Measurements from ENCODE around the gene LRRC53.

LRRC53 gene

DNA sequence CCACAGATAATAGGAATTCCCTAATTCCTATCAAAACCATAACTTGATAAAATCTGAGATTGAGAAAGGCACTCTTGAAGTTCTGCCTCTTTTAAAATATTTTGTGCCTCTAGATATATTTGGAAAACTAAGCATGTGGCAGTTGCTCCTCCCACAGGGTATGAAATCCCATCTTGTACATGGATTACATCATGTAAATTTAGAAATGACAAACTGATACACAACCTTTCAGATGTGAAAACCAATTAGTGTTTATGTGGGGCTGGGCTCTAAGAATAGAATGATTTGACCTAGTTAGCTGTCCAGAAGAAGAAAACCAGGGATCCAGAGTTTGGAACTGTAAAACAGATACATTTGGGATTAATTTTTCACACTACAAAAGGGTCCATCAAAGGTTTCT, 15.7 kb downstream of the LRRC53 start:
- DNase-seq (ENCODE audit: low read depth) = no peak

DNA sequence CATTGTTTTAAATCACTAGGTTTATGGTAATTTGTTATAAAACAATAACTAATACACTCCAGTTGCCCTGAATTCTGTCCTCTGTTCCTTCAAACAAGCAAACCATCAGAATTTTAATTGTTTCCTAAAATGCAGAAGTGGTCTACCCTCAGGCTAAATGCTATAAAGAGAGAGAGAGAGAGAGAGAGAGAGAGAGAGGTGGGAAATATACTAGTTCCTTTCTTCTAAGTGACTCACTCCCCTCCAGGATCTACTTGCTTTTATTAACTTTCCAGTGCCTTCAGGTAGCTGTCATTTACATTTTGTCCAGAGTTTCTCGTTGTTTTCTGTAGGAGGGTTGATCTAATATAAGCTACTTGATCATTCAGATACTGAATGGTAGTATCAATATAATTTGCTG, 26.4 kb downstream of the LRRC53 start:
- no peak for DNase-seq (ENCODE audit: low read depth)

DNA sequence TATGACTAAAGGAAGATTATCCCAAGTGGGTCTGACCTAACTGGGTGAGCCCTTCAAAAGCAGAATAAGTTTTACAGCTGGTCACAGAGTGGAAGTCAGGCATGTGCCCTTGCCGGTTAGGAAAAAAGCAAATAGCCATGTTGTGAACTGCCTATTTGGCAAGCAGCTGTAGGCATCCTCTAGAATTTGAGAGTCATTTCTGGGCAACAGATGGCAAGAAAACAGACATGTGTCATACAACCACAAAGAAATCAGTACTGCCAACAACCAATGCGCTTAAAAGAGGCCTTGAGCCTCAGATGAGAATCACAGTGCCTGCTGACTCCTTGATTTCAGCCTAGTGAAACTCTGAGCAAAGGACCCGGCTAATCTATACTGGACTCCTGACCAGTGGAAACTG, 26.8 kb downstream of the LRRC53 start:
- DNase-seq (ENCODE audit: low read depth) = no peak

DNA sequence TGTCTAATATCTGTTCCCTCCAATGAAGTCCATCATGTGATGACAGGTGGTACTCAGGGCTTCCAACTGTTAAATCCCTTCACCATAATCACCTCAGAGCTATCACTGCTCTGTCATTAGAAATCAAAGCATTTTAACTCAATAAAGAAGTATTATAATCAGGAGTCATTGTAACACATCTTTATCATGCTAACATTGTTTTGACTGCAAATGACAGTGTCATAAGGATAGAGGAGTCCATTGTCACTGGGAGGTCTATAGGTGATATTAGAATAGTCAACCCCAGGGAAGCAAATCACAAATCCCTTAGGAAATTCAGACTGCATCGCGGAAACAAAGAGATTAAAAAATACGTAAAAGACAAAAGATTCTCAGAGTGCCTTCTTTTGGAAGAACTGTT, 30.8 kb downstream of the LRRC53 start:
- no peak for DNase-seq (ENCODE audit: low read depth)

DNA sequence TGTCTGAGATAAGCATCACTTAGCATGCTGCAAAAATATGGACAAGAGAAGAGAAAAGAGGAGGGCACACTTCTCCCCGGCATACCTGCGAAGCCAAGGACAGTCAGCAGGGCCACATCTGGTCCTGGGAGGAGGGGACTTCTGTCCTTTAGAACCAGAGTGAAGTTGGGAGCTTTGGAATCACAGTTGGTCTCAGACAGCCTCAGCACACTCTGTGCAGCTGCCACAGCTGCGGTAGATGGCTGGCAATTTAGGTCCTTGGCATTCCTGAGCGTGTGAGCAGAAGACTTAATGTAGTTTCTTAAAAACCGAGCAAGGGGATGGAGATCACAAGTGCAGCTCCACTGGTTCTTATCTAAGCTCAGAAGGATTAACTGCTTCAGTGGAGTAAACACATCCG, 32.3 kb downstream of the LRRC53 start:
- no peak for DNase-seq (ENCODE audit: low read depth)

DNA sequence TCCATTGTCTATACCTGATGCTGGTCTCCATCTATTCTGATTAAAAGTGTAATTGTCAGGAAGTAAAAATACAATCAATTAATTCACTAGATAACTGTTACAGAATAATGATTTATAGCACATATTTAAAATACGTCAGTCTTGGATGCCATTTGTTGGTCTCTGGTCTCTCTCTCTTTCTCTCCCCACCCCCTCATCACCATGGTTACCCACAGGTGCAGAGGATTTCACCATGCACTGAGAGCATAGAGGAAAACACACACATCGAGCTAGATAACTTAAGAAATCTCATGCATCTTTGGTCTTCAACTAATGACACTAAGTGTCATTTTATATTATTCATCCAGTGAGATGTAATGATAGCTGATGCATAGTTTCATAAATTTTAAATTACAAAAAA, 33.4 kb downstream of the LRRC53 start:
- DNase-seq (ENCODE audit: low read depth) = no peak

DNA sequence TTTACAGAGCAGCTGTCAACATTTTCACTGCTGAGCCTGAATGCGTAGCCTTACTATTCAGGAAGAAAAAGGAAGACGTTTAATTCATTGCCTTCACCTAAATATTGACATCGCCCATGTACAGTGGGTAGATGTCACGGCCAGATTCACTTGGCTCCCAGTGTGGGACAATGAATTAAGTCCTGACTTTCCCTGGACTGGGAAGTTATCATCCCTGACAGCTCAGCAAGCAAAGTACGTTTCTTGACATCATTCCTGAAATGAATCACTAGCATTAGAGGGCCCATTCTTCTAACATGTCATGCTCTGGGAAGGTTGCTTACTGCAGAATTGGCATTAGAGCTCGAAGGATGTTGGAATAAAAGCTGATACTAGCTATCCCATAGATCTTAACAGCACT, 37.8 kb downstream of the LRRC53 start:
- DNase-seq (ENCODE audit: low read depth) = no peak

DNA sequence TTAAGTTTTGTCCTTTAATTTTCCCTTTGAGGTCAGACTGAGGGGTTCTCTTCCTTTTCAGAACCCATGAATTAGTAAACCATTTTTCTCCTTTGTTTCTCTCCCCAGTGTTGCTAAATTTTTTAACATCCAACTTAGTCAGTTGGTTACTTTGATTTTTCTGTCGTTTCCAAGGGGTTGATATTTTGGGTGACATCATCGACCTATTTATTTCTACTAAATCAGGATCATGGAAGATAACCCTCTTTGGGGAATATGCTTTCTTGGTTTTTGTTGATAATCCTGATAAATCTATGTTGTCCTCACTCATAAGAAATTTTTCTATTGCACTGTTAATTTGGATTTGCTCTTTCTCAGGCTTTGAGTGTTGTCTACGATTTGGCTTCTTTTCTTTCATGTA, 40.9 kb downstream of the LRRC53 start:
- DNase-seq (ENCODE audit: low read depth) = no peak

DNA sequence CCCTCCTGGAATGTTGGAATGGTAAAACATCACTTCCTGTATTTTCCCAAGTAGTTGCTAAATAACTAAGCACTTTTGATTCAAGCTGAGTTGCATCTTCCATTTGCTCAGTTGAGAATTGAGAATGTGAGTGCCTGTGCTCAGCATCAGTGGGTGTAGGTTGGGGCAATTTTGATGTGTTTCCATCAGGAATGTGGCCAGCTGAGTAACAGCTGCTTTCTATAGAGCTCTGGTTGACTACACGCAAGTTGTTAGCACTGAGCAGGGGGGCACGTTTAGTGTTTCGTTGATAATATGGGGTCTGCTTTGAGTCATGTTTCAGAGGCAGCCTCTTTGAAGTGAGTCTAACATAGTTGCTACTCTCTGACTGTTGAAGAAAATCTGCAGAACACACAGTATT, 41.5 kb downstream of the LRRC53 start:
- no peak for DNase-seq (ENCODE audit: low read depth)

DNA sequence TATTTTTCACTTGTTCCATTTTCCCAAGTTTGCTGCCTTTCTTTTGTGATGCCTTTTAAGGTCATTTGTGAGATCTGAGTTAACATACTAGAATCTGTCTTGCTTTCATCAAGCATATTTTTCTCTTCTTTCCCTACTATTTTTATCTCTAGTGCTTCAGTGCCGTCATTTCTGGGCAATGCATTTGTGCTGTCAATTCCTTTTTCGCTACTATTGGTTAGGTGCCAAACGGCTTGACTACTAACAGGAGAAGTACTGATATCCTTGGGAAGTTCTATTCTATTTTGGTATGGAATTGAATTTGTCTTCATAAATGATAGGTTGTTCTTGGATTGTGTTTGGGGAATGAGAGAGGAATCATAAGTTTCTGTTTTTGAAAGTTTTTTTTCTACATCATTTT, 42.2 kb downstream of the LRRC53 start:
- no peak for DNase-seq (ENCODE audit: low read depth)

DNA sequence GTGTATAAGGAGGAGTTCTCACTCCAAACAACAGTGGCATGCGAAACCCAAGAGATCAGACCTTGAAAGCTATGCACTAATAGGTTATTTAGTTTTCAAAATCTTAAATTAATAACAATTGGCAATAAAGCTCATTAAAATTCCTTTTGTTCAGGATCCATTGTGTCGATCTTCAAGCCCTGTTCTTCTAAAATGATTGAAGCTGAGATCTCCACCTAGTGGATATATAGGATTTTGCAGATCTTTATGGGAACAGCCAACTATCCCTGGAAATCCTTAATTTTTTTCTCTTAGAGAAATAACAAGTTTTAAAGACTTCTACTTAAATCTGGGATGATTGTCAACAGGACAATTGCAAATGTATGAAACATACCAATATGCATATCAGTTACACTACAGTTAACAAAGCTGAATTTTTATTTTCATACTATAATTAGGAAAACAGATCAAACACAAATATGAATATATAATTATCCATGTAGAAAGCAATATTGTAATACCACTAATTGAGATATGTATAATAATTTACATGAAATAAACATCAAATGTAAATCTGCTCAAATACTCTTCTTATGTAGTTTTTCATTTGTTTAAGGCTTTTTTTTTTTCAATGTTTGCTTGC, 43.3 kb downstream of the LRRC53 start:
- peak; percentile 2 for DNase-seq (ENCODE audit: low read depth)

DNA sequence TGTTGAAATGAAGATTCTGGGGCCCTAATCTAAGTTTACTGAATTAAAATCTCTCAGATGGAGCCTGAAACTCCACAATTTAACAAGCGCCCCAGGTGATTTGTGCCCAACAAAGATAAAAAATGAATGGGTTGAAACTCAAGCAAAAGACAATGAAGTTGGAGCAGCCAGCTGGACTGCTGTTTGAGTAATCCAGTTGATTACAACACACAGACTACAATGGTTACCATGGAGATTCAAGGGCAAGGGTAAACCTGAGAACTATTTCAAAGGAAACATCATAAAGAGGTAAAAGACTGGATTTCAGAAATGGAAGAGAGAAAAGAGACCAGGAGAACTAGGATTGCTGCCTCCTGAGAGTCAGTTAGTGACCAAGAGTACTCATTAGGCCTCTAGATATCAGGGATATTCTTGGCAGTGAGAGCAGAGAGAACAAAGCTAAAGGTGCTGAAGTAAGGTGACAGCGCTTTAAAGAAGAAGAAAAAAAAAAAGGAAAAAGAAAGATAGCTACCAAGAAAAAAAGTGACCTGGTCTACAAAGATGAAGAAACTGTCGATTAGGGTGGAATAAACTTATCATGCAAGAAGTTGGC, 44.5 kb downstream of the LRRC53 start:
- no peak for DNase-seq (ENCODE audit: low read depth)

DNA sequence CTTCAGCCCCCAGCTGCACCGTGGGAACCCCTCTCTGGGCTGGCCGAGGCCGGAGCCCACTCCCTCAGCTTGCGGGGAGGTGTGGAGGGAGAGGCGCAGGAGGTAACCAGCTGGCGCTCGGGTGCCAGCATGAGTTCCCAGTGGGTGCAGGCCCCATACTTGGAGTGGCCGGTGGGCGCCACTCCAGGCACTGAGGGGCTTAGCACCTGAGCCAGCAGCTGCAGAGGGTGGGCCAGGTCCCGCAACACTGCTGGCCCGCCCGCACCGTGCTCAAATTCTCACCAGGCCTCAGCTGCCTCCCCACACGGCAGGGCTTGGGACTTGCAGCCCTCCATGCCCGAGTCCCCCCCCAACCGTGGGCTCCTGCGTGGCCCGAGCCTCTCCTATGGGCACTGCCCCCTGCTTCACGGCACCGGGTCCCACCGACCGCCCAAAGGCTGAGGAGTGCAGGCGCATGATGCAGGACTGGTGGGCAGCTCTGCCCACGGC, 47.2 kb downstream of the LRRC53 start:
- no peak for DNase-seq (ENCODE audit: low read depth)

DNA sequence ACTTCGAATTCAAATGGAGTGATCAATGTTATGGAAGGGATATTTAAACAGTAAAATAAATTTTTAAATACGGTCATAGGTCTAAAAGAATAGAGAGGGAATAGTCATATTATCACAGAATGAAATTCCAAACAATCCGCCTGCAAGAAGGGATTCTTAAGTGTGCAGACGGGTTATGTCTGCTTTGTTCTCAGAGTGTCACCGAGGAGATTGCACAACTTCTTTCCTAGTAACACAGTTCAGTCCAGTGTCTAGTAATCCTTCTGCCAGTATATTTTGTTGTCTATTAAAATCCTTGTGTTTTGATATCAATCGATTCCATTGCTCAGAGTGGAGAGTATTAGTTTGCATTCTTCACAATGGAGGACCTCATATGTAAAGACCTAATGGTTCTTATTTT, 48.4 kb downstream of the LRRC53 start:
- peak; percentile 1 for DNase-seq (ENCODE audit: low read depth)

DNA sequence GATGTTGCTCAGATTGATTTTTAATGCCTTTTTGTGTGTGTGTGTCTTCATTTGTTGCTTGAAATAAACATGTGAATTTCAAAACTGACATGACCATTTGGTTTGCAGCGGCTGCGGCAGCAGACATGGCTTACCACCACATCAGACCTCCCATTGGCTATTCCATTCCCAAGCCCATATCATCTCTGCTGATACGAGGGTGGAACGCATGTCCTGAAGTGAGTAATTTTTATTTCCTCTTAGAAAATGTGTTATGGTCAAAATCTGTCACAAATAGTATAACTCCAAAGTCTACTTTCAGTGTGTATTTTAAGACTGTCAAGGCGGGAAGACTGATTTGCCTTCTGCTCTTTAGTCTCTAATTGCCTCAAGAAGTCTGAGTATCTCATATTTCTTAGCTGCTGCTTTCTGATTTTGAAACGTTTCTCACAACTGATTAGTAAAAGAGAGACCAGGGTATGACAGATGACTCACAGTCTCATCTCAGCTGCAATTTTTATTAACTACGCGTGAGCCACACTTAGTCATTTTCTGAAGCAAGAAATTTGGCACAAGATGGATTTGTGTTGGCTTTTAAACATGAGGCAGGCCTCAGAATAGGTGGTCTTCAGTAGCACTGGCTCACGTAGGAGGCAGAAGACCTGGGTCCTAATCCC, 49.0 kb downstream of the LRRC53 start:
- peak; percentile 26 for DNase-seq (ENCODE audit: low read depth)

DNA sequence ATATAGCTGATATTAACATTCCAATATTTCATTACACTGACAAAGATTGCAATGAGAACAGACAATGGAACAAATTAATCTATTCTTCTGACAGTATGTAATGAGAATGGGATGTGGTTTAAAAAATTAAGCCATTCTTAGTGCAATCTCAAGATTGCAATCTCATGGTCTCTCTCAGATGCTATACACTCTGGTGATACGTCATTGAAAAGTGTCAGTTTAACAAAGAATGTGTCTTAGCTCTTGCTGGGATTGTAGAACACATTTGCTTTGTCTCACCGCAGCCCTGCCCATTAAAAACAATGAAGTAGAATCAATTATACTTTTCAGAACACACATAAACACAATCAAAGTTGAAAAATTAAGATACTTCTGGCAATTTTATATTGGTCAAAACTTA, 55.2 kb downstream of the LRRC53 start:
- DNase-seq (ENCODE audit: low read depth) = no peak

DNA sequence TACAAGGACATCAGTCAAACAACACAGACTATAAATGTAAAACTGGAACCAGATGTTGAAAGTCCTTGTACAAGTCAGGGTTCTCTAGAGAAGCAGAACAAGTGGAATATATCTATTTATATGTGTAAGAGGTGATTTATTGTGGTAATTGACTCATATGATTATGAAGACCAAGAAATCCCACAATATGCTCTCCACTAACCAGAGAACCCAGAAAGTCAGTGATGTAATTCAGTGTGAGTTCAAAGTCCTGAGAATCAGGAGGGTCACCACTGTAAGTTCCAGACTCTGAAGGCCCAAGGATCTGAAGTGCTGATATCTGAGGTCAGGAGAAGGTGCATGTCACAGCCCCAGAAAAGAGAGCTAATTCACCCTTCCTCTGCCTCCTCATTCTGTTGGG, 57.0 kb downstream of the LRRC53 start:
- no peak for DNase-seq (ENCODE audit: low read depth)

DNA sequence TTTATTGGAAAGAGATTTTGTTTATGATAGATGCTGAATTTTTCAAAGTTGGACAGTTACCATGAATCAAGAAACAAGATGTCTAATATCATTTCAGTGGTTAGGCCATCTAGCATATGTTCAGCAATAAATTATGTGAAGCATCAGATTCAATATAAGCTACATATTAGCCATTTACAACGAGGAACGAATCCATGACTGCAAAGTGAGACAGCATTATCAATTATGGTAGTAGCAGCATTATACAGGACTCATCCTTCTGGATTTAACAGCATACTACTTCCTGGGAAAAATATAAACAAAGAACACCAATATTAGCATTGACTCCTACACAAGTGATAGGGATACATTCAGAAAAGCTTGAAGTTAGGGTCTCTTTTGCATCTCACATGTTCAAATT, 59.1 kb downstream of the LRRC53 start:
- no peak for DNase-seq (ENCODE audit: low read depth)

DNA sequence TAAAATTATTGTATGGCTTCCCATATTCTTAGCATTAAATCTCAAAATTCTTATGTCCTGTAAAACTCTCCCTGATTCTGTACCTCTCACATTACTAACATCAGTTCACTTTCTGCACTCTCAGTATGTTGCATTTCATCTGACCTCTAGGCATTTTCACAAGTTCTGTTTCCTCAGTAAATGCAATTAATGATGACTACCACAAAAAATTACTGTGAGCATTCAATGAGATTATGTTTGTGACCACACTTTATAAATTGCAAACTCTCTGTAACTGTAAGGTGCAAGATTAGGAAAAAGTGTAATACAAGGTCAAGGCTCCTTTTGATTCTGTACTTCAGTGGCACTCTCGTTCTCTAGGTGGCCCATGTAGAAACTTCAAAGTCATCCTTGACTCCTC, 60.4 kb downstream of the LRRC53 start:
- DNase-seq (ENCODE audit: low read depth) = no peak

DNA sequence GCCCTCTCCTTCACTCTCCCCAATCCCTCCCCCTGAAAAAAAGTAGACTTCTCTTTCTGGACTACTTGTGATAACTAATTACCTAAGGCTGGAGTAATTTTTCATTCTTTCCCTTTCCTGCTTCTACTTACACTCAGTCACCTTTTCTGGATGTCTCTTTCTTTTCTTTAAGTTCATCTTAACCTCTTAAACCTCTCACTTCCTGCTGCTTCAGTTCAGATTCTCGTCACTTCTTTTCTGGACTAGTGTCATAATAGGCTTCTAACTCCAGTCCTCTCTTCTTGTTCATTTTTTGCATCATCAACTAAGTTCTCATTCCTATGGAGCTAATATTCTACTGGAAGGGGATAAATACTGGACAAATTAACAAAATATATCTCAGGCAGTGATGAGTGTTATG, 75.4 kb downstream of the LRRC53 start:
- no peak for DNase-seq (ENCODE audit: low read depth)

DNA sequence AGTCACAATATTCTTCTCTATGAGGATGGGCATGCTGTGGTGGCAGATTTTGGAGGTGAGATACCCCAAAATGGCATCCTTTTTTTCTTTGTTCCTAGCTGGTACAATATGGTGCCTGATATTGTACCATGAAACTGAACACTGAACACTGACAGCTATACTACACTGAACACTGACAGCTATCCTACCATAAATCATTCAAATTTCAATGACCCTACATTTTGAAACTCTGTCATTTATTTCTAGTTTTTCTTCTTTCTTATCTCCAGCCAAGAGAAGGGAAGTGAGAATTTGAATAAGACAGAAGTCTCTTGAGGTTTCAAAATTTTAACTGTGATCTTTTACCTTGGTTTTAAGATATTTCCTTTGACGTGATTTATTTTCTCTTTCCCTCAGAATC, 76.3 kb downstream of the LRRC53 start:
- no peak for DNase-seq (ENCODE audit: low read depth)

DNA sequence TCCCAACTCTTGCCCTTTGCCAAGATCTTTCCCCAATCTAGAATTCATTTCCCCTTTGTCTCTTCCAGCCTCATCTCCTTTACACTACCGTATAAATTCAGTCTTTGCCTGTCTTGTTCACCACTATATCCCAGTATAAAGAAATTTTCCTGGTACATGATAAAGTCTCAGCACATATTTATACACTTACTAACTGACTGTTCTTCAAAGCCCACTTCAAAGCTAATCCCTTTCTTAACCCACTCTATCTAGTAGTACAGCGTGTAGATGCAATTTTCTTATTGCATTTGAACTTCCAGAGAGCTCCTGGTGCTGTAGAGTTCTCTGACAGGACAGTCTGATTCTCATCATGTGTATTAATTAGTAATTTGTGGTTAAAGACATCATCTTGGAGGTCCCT, 78.1 kb downstream of the LRRC53 start:
- no peak for DNase-seq (ENCODE audit: low read depth)

DNA sequence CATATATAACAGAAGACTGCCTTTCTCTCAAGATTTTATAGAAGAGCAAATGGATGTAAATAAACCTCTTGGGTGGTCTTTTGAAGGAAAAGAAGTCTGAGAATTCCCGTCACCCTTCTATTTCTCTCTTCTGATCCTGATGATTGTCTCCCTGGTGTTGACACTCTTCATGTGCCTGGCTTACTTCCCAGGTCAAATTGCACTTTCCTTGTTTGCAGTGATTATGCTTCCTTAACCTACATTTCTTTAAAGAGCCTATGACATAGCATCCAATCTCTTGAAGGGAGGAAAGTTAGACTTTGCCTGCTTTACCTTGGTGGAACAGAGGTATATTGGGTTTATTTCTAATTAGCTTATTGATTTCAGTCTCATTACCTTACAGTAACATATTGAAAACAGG, 80.1 kb downstream of the LRRC53 start:
- DNase-seq (ENCODE audit: low read depth) = no peak

DNA sequence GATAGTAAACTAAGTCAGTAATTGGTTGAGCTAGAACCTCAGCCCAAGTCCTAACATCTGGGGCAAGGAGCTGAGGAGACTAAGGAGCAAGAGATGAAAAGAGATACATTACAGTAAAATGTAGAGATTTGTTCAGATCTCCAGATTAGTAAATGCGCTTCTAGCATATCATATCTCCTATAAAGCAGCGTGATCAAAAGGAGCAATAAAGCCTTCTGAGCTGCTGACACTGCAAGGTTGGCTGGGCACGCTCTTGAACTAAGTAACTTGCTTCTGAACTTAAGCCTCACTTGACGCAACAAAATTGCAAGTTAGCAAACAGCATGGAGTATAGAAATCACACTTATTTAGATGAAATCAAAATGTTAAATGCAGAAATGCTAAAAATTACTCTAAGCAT, 80.9 kb downstream of the LRRC53 start:
- DNase-seq (ENCODE audit: low read depth) = no peak

All from GM04503 (cell line).